T-helper 2 cell treated with Interferon-gamma antibody and Interleukin-4, amounts not matched to agents 5 μg/mL and 100 μg/mL, for 36 hours (primary cell): Measurements from ENCODE around the gene HOXC9.

Source experiments
- DNase-seq: peaks from one replicate; pipeline ENCODE4 v3.0.0; 2021; ENCODE audit warnings: low spot score
- H3K27ac Mint-ChIP-seq: one replicate; pipeline ENCODE4 v1.8.0; 2021; ENCODE audit warnings: mild to moderate bottlenecking, mixed read lengths
- H3K27me3 Mint-ChIP-seq: one replicate; pipeline ENCODE4 v1.8.0; 2021; ENCODE audit warnings: low read depth, mixed read lengths
- H3K36me3 Mint-ChIP-seq: one replicate; pipeline ENCODE4 v1.8.0; 2021; ENCODE audit warnings: low read depth, mixed read lengths
- H3K4me1 Mint-ChIP-seq: one replicate; pipeline ENCODE4 v1.8.0; 2021; ENCODE audit warnings: low read depth, mixed read lengths
- H3K4me3 Mint-ChIP-seq: one replicate; pipeline ENCODE4 v1.8.0; 2022; ENCODE audit warnings: mild to moderate bottlenecking, moderate library complexity, mixed read lengths
- H3K9me3 Mint-ChIP-seq: one replicate; pipeline ENCODE4 v1.8.0; 2021; ENCODE audit warnings: mixed read lengths

The HOXC9 gene

GRCh38 chr12:54020591-54021405 is 20.8 kb downstream of the HOXC9 start:
- H3K4me3 Mint-ChIP-seq = no peak overlapping the region
- peaks cover 8% of the 10 kb centered on the region for H3K4me1 Mint-ChIP-seq
- H3K36me3 Mint-ChIP-seq = no peaks in the 10 kb centered on the region
- no peak for DNase-seq
- H3K27me3 Mint-ChIP-seq = peaks cover 84% of the 10 kb centered on the region
- no peaks in the 10 kb centered on the region for H3K9me3 Mint-ChIP-seq
- no peak overlapping the region for H3K27ac Mint-ChIP-seq

- H3K9me3 Mint-ChIP-seq = no peaks in the 10 kb centered on the region
- H3K4me1 Mint-ChIP-seq = peaks cover 8% of the 10 kb centered on the region
- no peak overlapping the region for H3K4me3 Mint-ChIP-seq
- no peak overlapping the region for H3K27ac Mint-ChIP-seq
- peaks cover 84% of the 10 kb centered on the region for H3K27me3 Mint-ChIP-seq
- no peak for DNase-seq
- H3K36me3 Mint-ChIP-seq = no peaks in the 10 kb centered on the region
Measured at GRCh38 chr12:54021432-54022013, 21.6 kb downstream of the HOXC9 start.

GRCh38 chr12:54022960-54023884 is 23.3 kb downstream of the HOXC9 start:
- Mint-ChIP-seq H3K4me1 (peaks cover 4% of the 10 kb centered on the region), H3K27ac (no peak overlapping the region)

GRCh38 chr12:54024127-54024526 is 24.2 kb downstream of the HOXC9 start:
- Mint-ChIP-seq H3K9me3 (no peaks in the 10 kb centered on the region), H3K36me3 (no peaks in the 10 kb centered on the region), H3K27ac (no peak overlapping the region), H3K4me1 (peaks cover 7% of the 10 kb centered on the region), H3K4me3 (no peak overlapping the region), H3K27me3 (peaks cover 93% of the 10 kb centered on the region)
- DNase-seq = no peak

More at GRCh38 chr12:54022960-54023884, 23.3 kb downstream of the HOXC9 start:
- no peak overlapping the region for H3K4me3 Mint-ChIP-seq
- H3K9me3 Mint-ChIP-seq = no peaks in the 10 kb centered on the region
- DNase-seq = no peak
- peaks cover 88% of the 10 kb centered on the region for H3K27me3 Mint-ChIP-seq
- no peaks in the 10 kb centered on the region for H3K36me3 Mint-ChIP-seq

DNA sequence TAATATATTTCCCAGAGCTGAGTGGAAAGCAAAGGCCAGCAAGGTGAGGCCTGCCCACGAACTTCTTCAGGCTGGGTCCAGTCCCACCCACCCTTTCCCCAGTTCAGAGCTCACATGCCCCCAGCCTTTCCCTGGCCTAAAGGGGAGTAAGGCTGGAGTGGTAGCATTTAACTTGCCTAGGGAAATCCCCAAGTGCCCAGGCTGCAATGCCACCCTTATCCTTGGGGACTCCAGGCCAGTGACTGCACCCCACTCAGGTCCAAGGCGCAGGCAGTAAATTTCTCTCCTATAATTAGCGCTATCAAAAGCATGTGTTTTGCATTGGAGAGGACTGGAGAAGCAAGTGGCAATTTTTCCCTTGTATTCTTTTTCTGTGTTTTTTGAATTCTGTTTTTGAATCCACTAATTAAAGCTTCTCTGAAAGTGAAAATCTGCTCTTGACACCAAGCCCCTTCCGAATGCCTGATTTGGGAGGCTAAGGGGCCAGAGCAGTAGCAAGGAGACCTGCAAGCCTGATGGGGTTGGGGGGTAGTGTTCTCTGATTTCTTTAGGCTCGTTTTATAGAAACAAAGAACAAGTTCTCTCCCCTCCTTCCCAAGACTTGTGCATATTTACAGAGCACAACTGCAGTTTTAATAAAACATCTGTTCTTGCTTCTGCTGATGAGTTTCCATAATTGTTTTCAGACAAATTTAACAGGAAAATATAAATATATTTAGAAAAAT is 24.8 kb downstream of the HOXC9 start:
- Mint-ChIP-seq H3K36me3 (no peaks in the 10 kb centered on the region), H3K4me3 (no peak overlapping the region), H3K27ac (no peak overlapping the region), H3K9me3 (no peaks in the 10 kb centered on the region), H3K27me3 (peaks cover 93% of the 10 kb centered on the region), H3K4me1 (peaks cover 6% of the 10 kb centered on the region)
- DNase-seq = no peak

DNA sequence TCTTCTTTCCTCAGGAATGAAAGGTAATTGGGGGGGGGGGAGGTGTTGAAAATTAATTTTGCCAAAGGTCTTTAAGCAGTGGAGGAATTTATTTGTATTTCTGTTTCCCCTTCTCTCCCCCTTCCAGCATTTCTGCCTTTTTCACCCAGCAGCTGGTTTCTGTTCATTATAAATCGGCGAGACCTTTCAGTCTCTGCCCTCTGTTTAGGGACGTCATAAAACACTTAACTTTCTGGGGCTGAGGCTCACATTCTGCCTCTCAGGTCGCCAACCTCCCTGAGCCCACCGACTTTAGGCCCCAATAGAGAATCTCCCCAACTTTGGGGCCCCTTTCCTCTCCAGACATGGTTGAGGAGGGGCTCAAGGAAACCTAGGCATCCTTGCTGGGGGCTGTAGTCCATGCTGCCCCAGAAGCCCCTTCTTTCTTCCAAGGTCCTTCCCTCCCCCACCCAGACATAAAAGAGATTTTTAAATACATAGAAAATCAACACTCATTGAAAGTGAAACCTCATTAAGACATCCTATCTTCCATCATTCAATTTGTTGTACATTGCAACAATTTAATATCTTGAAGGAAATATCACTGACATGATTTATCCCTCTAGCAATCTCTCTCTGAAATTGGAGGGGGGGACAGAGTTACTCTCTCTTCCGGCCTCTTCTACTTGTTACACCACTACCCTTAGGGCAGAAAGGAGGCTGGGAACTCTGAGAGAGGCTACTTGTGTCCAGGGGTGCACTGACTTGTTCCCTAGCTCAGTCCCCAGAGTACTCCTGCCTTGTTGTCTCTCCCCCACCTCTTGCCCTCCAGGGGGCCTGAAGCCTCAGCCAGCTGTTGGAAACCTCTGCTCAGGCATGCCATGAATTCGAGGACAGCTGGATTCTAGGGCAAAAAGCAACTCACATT is 25.8 kb downstream of the HOXC9 start:
- peaks cover 6% of the 10 kb centered on the region for H3K4me1 Mint-ChIP-seq
- H3K27ac Mint-ChIP-seq = no peak overlapping the region
- peaks cover 91% of the 10 kb centered on the region for H3K27me3 Mint-ChIP-seq
- H3K9me3 Mint-ChIP-seq = no peaks in the 10 kb centered on the region
- H3K36me3 Mint-ChIP-seq = no peaks in the 10 kb centered on the region
- H3K4me3 Mint-ChIP-seq = no peak overlapping the region
- no peak for DNase-seq

GRCh38 chr12:54026640-54027441 is 26.9 kb downstream of the HOXC9 start:
- Mint-ChIP-seq H3K27me3 (peaks cover 90% of the 10 kb centered on the region), H3K4me3 (no peak overlapping the region), H3K27ac (no peak overlapping the region), H3K9me3 (no peaks in the 10 kb centered on the region), H3K36me3 (no peaks in the 10 kb centered on the region), H3K4me1 (peaks cover 6% of the 10 kb centered on the region)
- no peak for DNase-seq

DNA sequence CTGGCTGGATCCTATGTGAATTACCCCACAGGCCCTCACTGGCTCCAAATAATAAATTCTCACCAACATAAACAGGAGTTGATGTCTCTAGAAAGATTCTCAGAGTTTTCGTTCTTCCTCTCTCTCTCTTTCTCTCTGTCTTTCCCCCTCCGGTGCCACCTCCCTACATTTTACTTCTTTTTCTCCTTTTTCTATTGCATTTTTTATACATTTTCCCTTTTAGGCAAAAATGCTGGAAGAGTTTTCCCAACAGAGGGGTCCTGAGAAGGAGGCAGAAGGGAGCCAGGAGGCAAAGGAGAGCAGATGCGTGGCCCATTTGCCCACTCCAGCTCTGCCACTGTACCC is 27.5 kb downstream of the HOXC9 start:
- no peaks in the 10 kb centered on the region for H3K36me3 Mint-ChIP-seq
- no peak for DNase-seq
- H3K4me1 Mint-ChIP-seq = peaks cover 6% of the 10 kb centered on the region
- peaks cover 90% of the 10 kb centered on the region for H3K27me3 Mint-ChIP-seq
- no peaks in the 10 kb centered on the region for H3K9me3 Mint-ChIP-seq
- H3K27ac Mint-ChIP-seq = no peak overlapping the region
- no peak overlapping the region for H3K4me3 Mint-ChIP-seq

DNA sequence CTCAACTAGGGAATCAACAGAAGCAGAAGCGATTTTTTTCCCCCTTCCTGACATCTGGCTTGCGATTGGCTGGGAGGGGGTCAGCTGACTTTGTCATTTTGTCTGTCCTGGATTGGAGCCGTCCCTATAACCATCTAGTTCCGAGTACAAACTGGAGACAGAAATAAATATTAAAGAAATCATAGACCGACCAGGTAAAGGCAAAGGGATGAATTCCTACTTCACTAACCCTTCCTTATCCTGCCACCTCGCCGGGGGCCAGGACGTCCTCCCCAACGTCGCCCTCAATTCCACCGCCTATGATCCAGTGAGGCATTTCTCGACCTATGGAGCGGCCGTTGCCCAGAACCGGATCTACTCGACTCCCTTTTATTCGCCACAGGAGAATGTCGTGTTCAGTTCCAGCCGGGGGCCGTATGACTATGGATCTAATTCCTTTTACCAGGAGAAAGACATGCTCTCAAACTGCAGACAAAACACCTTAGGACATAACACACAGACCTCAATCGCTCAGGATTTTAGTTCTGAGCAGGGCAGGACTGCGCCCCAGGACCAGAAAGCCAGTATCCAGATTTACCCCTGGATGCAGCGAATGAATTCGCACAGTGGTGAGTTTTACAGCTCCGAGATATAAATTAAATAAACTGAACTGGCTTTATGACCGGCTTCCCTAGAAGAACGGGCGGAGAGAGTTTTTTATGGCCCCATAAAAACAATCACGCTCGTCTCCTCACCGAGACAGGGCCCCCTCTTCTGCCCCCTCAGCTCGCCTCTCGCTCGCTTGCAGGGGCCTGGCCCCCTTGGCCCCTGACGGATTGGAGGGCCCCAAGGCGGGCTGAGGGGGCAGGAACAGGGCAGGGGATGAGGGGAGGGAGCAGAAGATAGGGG is 28.6 kb downstream of the HOXC9 start, which contains the start of gene HOXC6:
TSS of gene HOXC6 (plus strand) at position 127 of the 888 bp plus-strand sequence. CDS start at position 209, 82 bp downstream.
- H3K4me3 Mint-ChIP-seq = peak within 1 kb of the TSS; percentile 21
- H3K27me3 Mint-ChIP-seq = peaks cover 90% of the 10 kb centered on the region
- DNase-seq = no peak
- peaks cover 11% of the 10 kb centered on the region for H3K4me1 Mint-ChIP-seq
- peaks cover 3% of the 10 kb centered on the region for H3K9me3 Mint-ChIP-seq
- no peaks in the 10 kb centered on the region for H3K36me3 Mint-ChIP-seq
- no peak within 1 kb of the TSS for H3K27ac Mint-ChIP-seq

GRCh38 chr12:54029529-54030441 is 29.8 kb downstream of the HOXC9 start:
- no peaks in the 10 kb centered on the region for H3K36me3 Mint-ChIP-seq
- H3K27ac Mint-ChIP-seq = no peak overlapping the region
- H3K27me3 Mint-ChIP-seq = peaks cover 85% of the 10 kb centered on the region
- DNase-seq = no peak
- H3K4me3 Mint-ChIP-seq = no peak overlapping the region
- H3K4me1 Mint-ChIP-seq = peaks cover 13% of the 10 kb centered on the region
- H3K9me3 Mint-ChIP-seq = peaks cover 3% of the 10 kb centered on the region

GRCh38 chr12:54030442-54030801 is 30.5 kb downstream of the HOXC9 start:
- Mint-ChIP-seq H3K4me1 (peaks cover 16% of the 10 kb centered on the region), H3K36me3 (no peaks in the 10 kb centered on the region), H3K4me3 (no peak overlapping the region), H3K27me3 (peaks cover 85% of the 10 kb centered on the region), H3K9me3 (peaks cover 3% of the 10 kb centered on the region), H3K27ac (no peak overlapping the region)
- no peak for DNase-seq
